ENCODE results near the gene DCC. TPM values are rescaled to one million over a fixed set of nuclear protein-coding genes. Genes with fewer than 3 reads are reported as not detected.

DCC gene
- total RNA-seq, 1 experiment from 2014 or later: 0.39 TPM

GRCh38 chr18:53040286-53040685 is 700.3 kb downstream of the DCC start:
- H3K4me3 ChIP-seq (ENCODE audit: low read depth, low read length): no peak overlapping the region
- H3K9me3 ChIP-seq: no peaks in the 10 kb centered on the region
- DNase-seq: no peak
- ChIA-PET CTCF (no interaction called here), POLR2A (no interaction called here)
- H3K27ac Mint-ChIP-seq (ENCODE audit: unreplicated experiment): no peak overlapping the region
- no peaks in the 10 kb centered on the region for H3K36me3 ChIP-seq (ENCODE audit: control insufficient read depth, insufficient read depth, low read length)
- no peaks in the 10 kb centered on the region for H3K9me3 Mint-ChIP-seq (ENCODE audit: unreplicated experiment)
- no peak for TF ChIP-seq CTCF (IDR thresholded peaks at IDR 0.05; ENCODE audit: insufficient read depth in 1 of 2, low read depth in 1 of 2, low read length in 1 of 2, severe bottlenecking in 1 of 2, unreplicated experiment in 1 of 2)
- BruUV-seq (replicated peaks): no TSS peak
- H3K27me3 Mint-ChIP-seq (ENCODE audit: insufficient read depth, unreplicated experiment): no peaks in the 10 kb centered on the region
- no peaks in the 10 kb centered on the region for H3K4me1 ChIP-seq
- H3K4me1 Mint-ChIP-seq (ENCODE audit: low read depth, unreplicated experiment): no peaks in the 10 kb centered on the region
- H3K36me3 Mint-ChIP-seq (ENCODE audit: insufficient read depth, unreplicated experiment): no peaks in the 10 kb centered on the region
- no peak overlapping the region for H3K4me3 Mint-ChIP-seq (ENCODE audit: unreplicated experiment)
- H3K27me3 ChIP-seq (replicated peaks; ENCODE audit: control insufficient read depth, insufficient read depth, low read length): no peaks in the 10 kb centered on the region
- intact Hi-C loops (cut with micrococcal nuclease; ENCODE audit: unreplicated experiment): no loop called here

GRCh38 chr18:53056064-53056463 is 716.1 kb downstream of the DCC start:
- Mint-ChIP-seq H3K4me1 (ENCODE audit: low read depth, unreplicated experiment) (no peaks in the 10 kb centered on the region), H3K9me3 (ENCODE audit: unreplicated experiment) (no peaks in the 10 kb centered on the region), H3K27ac (ENCODE audit: unreplicated experiment) (no peak overlapping the region), H3K36me3 (ENCODE audit: insufficient read depth, unreplicated experiment) (peaks cover 2% of the 10 kb centered on the region), H3K4me3 (ENCODE audit: unreplicated experiment) (no peak overlapping the region), H3K27me3 (ENCODE audit: insufficient read depth, unreplicated experiment) (no peaks in the 10 kb centered on the region)
- Histone ChIP-seq H3K27me3 (replicated peaks; ENCODE audit: control insufficient read depth, insufficient read depth, low read length) (no peaks in the 10 kb centered on the region), H3K9me3 (no peaks in the 10 kb centered on the region), H3K4me3 (ENCODE audit: low read depth, low read length) (no peak overlapping the region), H3K4me1 (no peaks in the 10 kb centered on the region), H3K36me3 (ENCODE audit: control insufficient read depth, insufficient read depth, low read length) (no peaks in the 10 kb centered on the region)
- TF ChIP-seq CTCF (IDR thresholded peaks at IDR 0.05; ENCODE audit: insufficient read depth in 1 of 2, low read depth in 1 of 2, low read length in 1 of 2, severe bottlenecking in 1 of 2, unreplicated experiment in 1 of 2): no peak
- no TSS peak for BruUV-seq (replicated peaks)
- DNase-seq: no peak
- POLR2A ChIA-PET: no interaction called here
- intact Hi-C loops (cut with micrococcal nuclease; ENCODE audit: unreplicated experiment): no loop called here
- CTCF ChIA-PET: no interaction called here

DNA sequence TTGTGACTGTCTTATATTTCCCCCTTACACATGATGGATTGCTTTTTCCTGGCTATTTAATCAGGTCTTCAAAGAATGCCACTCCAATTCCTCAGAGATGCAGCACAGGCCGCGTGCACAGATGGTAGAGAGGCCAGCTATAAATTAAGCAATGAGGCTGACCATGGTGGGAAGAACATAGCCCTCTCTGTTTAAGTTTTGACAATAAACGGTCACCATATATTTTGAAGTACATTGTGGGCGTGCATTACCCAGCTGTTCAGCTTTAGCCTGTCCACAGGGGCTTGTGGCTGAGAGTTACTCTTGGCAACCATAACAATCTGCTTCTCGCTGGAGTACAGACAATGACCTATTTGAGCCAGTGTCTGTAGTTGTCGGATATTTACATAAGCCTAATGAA is 730.8 kb downstream of the DCC start:
- Mint-ChIP-seq H3K4me3 (ENCODE audit: unreplicated experiment) (no peak overlapping the region), H3K27me3 (ENCODE audit: insufficient read depth, unreplicated experiment) (no peaks in the 10 kb centered on the region), H3K36me3 (ENCODE audit: insufficient read depth, unreplicated experiment) (no peaks in the 10 kb centered on the region), H3K9me3 (ENCODE audit: unreplicated experiment) (no peaks in the 10 kb centered on the region), H3K4me1 (ENCODE audit: low read depth, unreplicated experiment) (no peaks in the 10 kb centered on the region), H3K27ac (ENCODE audit: unreplicated experiment) (no peak overlapping the region)
- DNase-seq: no peak
- POLR2A ChIA-PET: no interaction called here
- H3K9me3 ChIP-seq: no peaks in the 10 kb centered on the region
- H3K36me3 ChIP-seq (ENCODE audit: control insufficient read depth, insufficient read depth, low read length): no peaks in the 10 kb centered on the region
- CTCF ChIA-PET: no interaction called here
- H3K4me1 ChIP-seq: no peaks in the 10 kb centered on the region
- H3K27me3 ChIP-seq (replicated peaks; ENCODE audit: control insufficient read depth, insufficient read depth, low read length): no peaks in the 10 kb centered on the region
- TF ChIP-seq CTCF (IDR thresholded peaks at IDR 0.05; ENCODE audit: insufficient read depth in 1 of 2, low read depth in 1 of 2, low read length in 1 of 2, severe bottlenecking in 1 of 2, unreplicated experiment in 1 of 2): no peak
- no TSS peak for BruUV-seq (replicated peaks)
- no peak overlapping the region for H3K4me3 ChIP-seq (ENCODE audit: low read depth, low read length)
- intact Hi-C loops (cut with micrococcal nuclease; ENCODE audit: unreplicated experiment): no loop called here

All from Caco-2 (cell line).